Stimulated activated CD8-positive, alpha-beta memory T cell treated with anti-CD3 and anti-CD28 coated beads, Interleukin-2, amount 100 ng/mL, for 1 hour (primary cell): ENCODE measurements around the gene FGF7.
"Not testable (repeated sequence)": the region's sequence is repeated elsewhere in the genome, so short reads cannot be mapped to it uniquely, and the experiment has no call there.

Experiments
- DNase-seq, 2 donors: peaks; one replicate each; pipeline ENCODE4 v3.0.0-alpha.2; 2020; ENCODE audit warnings: low read depth in 2 of 2

FGF7 gene

DNA sequence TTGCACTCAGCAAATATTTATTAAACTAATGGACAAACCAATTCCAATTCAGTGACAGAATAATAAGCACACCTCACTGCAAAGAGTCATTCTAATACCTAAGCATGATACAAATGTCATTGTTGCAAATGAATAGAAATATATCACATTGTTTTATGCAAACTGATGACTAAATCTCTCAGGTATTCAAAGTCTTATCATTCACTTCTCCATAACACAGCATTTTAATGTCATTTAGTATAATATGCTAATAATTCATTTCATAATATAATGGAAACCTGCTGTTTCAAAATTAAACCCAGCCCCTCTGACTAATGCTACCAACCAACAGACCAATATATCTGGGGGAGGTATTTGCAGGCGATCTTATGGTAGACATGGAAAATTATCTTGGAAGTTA is 71.8 kb downstream of the FGF7 start:
- DNase-seq = no peak

DNA sequence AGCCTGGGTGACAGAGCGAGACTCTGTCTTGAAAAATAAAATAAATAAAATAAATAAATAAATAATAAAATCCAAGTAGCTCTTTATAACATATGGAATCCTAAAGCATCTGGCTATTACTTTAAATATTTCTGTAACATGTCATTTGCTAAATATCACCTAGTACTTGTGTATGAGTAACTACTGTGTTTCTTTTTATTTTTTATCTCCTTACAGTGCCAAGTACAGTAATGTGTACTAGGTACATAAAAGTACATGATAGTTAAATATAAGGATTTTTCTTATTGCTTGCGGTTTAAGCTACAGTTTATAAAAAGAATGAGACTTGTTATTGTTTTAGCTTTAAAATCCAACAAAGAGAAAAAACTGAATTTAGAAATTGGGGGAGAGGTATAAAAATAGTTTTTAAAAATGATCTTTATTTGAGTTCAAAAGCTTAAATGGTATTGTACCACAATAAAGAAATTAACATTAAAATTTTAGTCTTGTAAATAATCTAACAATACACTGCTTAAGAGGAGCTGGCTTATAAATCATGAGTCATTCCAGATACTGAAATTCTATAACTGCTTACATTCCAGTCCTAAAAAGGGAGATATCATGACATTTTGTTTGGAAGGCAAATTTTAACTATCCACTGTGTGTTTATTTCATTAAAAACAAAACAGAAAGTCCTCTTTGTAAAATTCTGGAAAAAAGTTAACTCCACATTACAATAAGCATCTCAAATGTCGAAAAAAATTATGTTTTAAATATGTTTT is 73.1 kb downstream of the FGF7 start:
- DNase-seq = no peak

DNA sequence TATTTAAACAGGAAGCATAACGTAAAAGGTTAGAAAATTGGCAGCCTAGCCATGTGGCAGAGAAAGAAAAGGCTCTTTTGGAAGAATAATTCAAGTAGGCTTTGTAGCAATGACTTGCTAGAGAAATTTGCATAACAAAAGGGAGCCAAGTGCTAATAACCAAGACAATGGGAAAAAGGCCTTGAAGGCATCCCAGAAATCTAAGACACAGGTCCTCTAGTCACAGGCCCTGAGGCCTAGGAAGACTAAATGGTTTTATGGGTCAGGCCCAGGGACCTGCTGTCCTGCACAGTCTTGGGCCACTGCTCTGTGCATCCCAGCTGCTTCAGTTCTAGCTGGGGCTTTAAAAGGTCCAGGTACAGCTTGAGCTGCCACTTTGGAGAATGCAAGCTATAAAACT is 78.5 kb downstream of the FGF7 start:
- no peak for DNase-seq

DNA sequence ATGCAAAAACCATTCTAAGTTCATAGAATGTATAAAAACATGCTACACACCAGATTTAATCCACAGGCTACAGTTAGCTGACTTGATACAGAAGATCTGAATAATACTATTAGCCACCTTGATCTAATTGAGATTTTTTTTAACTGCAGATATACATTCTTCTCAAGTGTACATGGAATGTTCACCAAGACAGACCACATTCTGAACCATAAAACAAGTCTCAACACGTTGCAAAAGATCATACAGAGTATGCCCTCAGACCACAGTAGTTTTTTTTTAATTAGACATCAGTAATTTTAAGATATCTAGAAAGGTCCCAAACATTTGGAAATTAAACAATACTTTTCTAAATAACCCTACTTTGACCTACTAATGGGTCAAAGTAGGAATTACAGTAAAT is 83.3 kb downstream of the FGF7 start:
- DNase-seq = no peak

DNA sequence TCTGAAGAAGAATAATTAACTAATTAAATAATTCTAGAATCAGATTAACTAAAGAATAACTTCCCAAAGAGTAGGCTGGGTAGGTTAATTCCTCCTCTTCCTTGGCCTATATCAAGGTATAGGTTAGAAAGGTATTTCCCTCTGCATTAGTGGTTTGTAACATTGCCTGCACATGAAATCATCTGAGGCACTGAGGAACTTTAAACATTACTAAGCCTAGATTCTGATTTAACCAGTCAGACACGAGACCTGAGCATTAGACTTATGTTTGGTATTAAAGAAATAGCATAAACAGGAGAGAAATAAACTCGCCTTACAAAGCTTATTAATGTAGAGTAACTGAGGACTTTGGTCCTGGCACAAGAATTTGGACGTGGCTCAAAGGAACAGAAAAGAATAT is 84.2 kb downstream of the FGF7 start:
- DNase-seq = no peak

DNA sequence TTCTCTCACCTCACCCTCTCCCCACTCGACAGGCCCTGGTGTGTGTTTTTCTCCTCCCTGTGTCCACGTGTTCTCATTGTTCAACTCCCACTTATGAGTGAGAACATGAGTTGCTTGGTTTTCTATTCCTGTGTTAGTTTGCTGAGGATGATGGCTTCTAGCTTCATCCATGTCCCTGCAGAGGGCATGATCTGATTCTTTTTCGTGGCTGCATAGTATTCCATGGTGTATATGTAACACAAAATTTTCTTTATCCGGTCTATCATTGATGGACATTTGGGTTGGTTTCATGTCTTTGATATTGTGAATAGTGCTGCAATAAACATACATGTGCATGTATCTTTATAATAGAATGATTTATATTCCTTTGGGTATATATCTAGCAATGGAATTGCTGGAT is 89.7 kb downstream of the FGF7 start:
- not testable (repeated sequence) for DNase-seq

DNA sequence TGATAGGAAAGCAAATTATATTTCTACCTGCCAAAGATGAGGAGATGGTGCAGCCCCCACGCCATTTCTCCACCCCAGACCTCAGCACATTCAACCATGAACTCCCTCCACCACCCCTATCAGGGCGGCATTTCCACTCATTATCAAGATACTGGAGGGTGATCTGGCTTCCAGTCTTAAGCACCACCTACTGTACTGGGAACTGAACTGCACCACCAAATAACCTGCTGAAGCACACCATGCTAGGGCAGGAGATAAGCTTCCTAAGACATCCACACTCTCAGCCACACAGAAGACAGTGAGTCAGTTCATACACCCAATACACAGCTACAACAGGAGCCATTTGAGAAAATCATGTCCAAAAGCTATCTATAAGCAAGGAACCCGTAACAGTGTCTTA is 98.8 kb downstream of the FGF7 start:
- DNase-seq = no peak

DNA sequence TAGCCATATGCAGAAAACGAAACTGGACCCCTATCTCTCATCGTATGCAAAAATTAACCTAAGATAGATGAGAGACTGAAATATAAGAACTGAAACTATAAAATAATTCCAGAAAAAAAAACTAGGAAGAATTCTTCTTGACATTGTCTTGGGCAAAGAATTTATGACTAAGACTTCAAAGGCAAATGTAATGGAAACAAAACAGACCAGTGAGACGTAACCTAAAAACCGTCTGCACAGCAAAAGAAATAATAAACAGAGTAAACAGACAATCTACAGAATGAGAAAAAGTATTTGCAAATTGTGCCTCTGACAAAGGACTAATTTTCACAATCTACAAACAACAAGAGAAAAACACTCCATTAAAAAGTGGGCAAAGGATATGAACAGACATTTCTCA is 105.2 kb downstream of the FGF7 start:
- no peak for DNase-seq

DNA sequence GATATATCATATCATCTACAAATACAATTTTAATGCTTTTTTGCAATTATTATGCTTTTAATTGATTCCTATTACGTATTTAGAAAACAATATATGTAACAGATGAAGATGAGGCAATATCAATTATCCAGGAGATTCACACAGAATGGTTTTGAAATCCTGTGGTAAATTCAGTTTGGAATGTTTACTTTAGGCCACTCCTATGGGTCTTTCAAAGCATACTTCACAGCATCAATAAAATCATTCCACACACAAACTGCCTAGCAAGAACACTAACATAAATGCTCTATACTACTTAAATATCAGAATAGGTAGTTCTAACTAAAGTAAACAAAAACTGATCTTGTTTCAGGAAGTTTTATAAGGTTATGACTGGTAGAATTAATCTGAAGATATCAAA is 107.0 kb downstream of the FGF7 start:
- no peak for DNase-seq
